Keratinocyte (primary cell): ENCODE data around the gene FBN1.

Experiments used
- EZH2 ChIP-seq: IDR thresholded peaks from one replicate; pipeline ENCODE4 v1.6.1; 2012; ENCODE audit warnings: inconsistent platforms, mild to moderate bottlenecking, low read length, moderate library complexity
- TF ChIP-seq, protein P1 (sequence below), 3 experiments: IDR thresholded peaks in 1 of 3; conservative IDR thresholded peaks in 1 of 3; optimal IDR thresholded peaks in 1 of 3; 2 replicates in 2 of 3; 3 replicates in 1 of 3; pipeline versions ENCODE3 to v1.5.1; 2011; ENCODE audit warnings: low read length in 3 of 3, mild to moderate bottlenecking in 3 of 3, moderate library complexity in 2 of 3, control low read depth in 1 of 3, inconsistent platforms in 1 of 3; ENCODE audit not compliant: insufficient read depth in 2 of 3; ENCODE audit errors: extremely low read depth in 1 of 3

DNA sequence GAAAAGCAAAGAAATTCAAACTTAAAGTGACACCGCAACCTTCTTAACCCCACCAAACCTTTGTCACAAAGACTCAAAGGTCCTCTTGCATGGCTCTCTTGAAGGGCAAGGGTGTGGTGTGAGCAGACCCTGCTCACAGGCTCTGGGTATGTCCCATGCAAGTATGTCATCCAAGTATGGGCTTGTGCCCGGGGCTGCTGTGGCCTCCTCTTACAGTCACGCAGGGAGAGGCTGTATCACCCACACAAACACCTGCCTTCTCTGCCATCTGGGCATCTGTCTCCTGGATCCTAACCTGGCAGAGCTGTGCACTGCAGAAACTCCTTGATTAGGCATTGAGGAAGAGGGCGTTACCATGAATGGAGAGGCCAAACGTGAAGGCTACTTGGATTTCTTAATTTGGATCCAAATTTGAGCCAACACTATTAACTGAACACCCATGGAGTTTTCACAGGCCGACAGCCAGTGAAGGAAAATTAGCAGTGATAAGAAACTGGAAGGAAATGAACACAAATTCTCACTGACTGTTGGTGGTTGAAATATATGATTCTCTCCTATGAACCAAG lies 167.6 kb downstream of the FBN1 start:
- TF ChIP-seq, protein P1, sequence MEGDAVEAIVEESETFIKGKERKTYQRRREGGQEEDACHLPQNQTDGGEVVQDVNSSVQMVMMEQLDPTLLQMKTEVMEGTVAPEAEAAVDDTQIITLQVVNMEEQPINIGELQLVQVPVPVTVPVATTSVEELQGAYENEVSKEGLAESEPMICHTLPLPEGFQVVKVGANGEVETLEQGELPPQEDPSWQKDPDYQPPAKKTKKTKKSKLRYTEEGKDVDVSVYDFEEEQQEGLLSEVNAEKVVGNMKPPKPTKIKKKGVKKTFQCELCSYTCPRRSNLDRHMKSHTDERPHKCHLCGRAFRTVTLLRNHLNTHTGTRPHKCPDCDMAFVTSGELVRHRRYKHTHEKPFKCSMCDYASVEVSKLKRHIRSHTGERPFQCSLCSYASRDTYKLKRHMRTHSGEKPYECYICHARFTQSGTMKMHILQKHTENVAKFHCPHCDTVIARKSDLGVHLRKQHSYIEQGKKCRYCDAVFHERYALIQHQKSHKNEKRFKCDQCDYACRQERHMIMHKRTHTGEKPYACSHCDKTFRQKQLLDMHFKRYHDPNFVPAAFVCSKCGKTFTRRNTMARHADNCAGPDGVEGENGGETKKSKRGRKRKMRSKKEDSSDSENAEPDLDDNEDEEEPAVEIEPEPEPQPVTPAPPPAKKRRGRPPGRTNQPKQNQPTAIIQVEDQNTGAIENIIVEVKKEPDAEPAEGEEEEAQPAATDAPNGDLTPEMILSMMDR (optimal IDR thresholded peaks at IDR 0.05 in 1 of 3, IDR thresholded peaks at IDR 0.05 in 1 of 3, conservative IDR thresholded peaks at IDR 0.05 in 1 of 3; ENCODE audit: extremely low read depth in 1 of 3, insufficient read depth in 2 of 3, low read length in 3 of 3): no peak
- no peak for TF ChIP-seq EZH2
